Measurements from ENCODE around the gene ADAMTS2. TPM values are rescaled to one million over a fixed set of nuclear protein-coding genes. Genes with fewer than 3 reads are reported as not detected.

The ADAMTS2 gene
- total RNA-seq, 1 donor from 2014 or later = not detected

DNA sequence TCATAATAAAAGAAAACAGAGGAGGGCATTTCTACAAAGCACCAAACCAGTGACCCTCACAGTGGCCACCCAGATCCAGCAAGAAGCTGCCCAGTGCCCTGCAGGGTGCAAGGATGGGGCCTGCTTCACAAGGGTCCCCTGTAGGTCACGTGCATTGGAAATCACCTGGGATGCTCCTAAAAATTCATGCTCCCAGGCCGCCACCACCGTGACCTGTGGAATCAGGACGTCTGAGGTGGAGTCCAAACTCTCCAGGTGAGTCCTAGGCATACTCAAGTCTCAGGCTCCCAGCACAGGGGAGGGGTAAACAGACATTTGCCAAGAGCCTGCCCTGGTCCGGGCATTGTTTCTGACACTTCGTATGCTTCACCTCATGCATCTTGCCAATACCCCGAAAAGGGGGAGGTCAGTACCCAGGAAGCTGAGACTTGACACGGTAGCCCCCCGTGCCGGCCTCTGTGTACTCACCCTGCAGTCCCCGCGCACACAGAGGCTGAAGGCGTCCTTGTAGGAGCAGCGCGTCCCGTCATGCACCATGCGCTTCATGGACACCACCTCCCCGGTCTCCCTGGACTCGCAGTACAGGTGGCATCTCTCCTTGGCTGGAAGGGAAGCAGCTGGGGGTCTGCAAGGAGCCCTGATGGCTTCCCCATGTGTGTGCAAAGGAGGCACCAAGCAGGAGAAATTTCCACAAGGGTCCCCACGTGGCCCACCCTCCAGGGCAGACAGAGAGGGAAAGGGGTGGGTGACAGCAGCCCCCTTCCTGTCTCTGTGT is 209.6 kb downstream of the ADAMTS2 start:
- H3K27ac Mint-ChIP-seq = no peak overlapping the region
- intact Hi-C loops (cut with micrococcal nuclease) = no loop called here
- H3K4me1 Mint-ChIP-seq = no peaks in the 10 kb centered on the region
- no peaks in the 10 kb centered on the region for H3K9me3 Mint-ChIP-seq
- DNase-seq (no peak), ATAC-seq (ENCODE audit: low read depth) (no peak)
- H3K4me3 Mint-ChIP-seq = no peak overlapping the region
- ChIA-PET POLR2A (no interaction called here), CTCF (no interaction called here)
- no peak for TF ChIP-seq CTCF (IDR thresholded peaks at IDR 0.05)
- no peaks in the 10 kb centered on the region for H3K27me3 Mint-ChIP-seq
- H3K36me3 Mint-ChIP-seq (ENCODE audit: low read depth) = no peaks in the 10 kb centered on the region

GRCh38 chr5:179135006-179135405 is 210.3 kb downstream of the ADAMTS2 start:
- CTCF ChIA-PET = no interaction called here
- intact Hi-C loops (cut with micrococcal nuclease) = no loop called here
- no peaks in the 10 kb centered on the region for H3K36me3 Mint-ChIP-seq (ENCODE audit: low read depth)

DNA sequence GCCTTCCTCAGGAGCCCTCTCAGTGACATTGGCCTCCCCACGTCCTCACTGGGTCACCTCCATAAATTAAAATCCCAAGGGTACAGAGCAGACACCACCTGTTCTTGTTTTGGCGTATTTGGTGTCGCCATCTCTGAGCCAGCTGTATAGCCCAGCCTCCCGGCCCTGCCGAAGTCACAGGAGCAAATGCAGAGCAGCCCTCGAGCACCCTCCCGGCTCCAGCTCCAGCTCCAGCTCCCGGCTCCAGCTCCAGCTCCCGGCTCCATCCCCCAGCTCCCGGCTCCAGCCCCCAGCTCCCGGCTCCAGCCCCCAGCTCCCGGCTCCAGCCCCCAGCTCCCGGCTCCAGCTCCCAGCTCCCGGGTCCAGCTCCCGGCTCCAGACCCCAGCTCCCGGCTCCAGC is 210.8 kb downstream of the ADAMTS2 start:
- Mint-ChIP-seq H3K36me3 (ENCODE audit: low read depth) (no peaks in the 10 kb centered on the region), H3K27me3 (no peaks in the 10 kb centered on the region), H3K4me1 (no peaks in the 10 kb centered on the region), H3K9me3 (no peaks in the 10 kb centered on the region), H3K4me3 (no peak overlapping the region), H3K27ac (no peak overlapping the region)
- DNase-seq (no peak), ATAC-seq (ENCODE audit: low read depth) (no peak)
- intact Hi-C loops (cut with micrococcal nuclease) = no loop called here
- ChIA-PET POLR2A (no interaction called here), CTCF (no interaction called here)
- TF ChIP-seq CTCF (IDR thresholded peaks at IDR 0.05) = no peak

More at GRCh38 chr5:179135006-179135405, 210.3 kb downstream of the ADAMTS2 start:
- H3K27me3 Mint-ChIP-seq = no peaks in the 10 kb centered on the region
- H3K27ac Mint-ChIP-seq = no peak overlapping the region
- no peak overlapping the region for H3K4me3 Mint-ChIP-seq
- H3K9me3 Mint-ChIP-seq = no peaks in the 10 kb centered on the region
- no peak for TF ChIP-seq CTCF (IDR thresholded peaks at IDR 0.05)
- ATAC-seq (ENCODE audit: low read depth) (no peak), DNase-seq (no peak)
- POLR2A ChIA-PET = no interaction called here
- H3K4me1 Mint-ChIP-seq = no peaks in the 10 kb centered on the region

GRCh38 chr5:179132586-179133355 is 212.5 kb downstream of the ADAMTS2 start:
- DNase-seq = no peak
- no peak overlapping the region for H3K4me3 Mint-ChIP-seq
- ChIA-PET POLR2A (no interaction called here), CTCF (no interaction called here)
- H3K36me3 Mint-ChIP-seq (ENCODE audit: low read depth) = no peaks in the 10 kb centered on the region
- H3K27me3 Mint-ChIP-seq = no peaks in the 10 kb centered on the region
- no peaks in the 10 kb centered on the region for H3K9me3 Mint-ChIP-seq
- no peak for TF ChIP-seq CTCF (IDR thresholded peaks at IDR 0.05)
- H3K4me1 Mint-ChIP-seq = no peaks in the 10 kb centered on the region
- ATAC-seq (ENCODE audit: low read depth) = no peak
- no peak overlapping the region for H3K27ac Mint-ChIP-seq
- intact Hi-C loops (cut with micrococcal nuclease) = no loop called here

DNA sequence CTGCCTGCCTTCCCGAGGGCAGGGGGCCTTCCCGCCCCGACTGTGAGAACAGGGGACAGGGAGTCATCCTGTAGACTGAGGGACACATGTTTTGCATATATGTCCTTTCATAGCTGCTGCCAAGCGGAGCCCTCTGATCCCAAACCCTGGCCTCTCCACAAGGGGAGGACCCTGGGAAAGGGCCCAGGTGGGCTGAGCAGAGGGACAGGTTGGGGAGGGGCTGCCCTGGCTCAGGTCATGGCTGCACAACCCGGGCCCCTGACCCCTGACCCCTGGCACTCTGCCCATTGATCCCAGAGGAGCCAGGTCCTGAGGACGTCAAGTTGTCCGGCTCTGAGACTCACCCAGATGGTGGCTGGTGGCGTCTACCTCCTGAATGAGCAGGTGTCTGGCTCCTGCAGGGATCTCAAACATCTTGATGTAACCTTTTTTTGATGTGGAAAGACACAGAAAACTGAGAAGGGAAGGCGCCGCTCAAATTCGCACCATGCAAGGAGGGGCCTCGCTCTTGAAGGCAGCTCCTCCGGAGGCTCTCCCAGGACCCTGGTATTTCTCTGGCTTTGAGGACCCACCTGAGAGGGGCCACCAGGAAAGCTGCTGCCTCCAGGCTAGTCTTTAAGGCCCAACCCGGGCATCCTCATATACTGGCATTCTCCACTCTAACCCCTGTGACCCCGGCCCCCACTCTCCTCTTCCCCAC is 213.2 kb downstream of the ADAMTS2 start:
- no peaks in the 10 kb centered on the region for H3K9me3 Mint-ChIP-seq

More for the DNA sequence above, 213.2 kb downstream of the ADAMTS2 start:
- Mint-ChIP-seq H3K4me1 (no peaks in the 10 kb centered on the region), H3K4me3 (no peak overlapping the region), H3K27ac (no peak overlapping the region), H3K36me3 (ENCODE audit: low read depth) (no peaks in the 10 kb centered on the region), H3K27me3 (no peaks in the 10 kb centered on the region)
- no peak for TF ChIP-seq CTCF (IDR thresholded peaks at IDR 0.05)
- ChIA-PET POLR2A (no interaction called here), CTCF (no interaction called here)
- ATAC-seq (ENCODE audit: low read depth) (no peak), DNase-seq (no peak)
- intact Hi-C loops (cut with micrococcal nuclease) = no loop called here

All from activated B cell treated with CpG ODN at 0.5 μM for 24 hours (primary cell).